EH (cell line): ENCODE data around the gene REPIN1.

Experiments
- DNase-seq: peaks from one replicate; pipeline ENCODE4 v3.0.0-alpha.2; 2015; ENCODE audit warnings: low read depth

REPIN1 gene

GRCh38 chr7:150337179-150337578 lies 31.4 kb upstream of the REPIN1 start:
- DNase-seq = no peak

- no peak for DNase-seq
Observed at GRCh38 chr7:150337659-150338081, 31.0 kb upstream of the REPIN1 start.

DNA sequence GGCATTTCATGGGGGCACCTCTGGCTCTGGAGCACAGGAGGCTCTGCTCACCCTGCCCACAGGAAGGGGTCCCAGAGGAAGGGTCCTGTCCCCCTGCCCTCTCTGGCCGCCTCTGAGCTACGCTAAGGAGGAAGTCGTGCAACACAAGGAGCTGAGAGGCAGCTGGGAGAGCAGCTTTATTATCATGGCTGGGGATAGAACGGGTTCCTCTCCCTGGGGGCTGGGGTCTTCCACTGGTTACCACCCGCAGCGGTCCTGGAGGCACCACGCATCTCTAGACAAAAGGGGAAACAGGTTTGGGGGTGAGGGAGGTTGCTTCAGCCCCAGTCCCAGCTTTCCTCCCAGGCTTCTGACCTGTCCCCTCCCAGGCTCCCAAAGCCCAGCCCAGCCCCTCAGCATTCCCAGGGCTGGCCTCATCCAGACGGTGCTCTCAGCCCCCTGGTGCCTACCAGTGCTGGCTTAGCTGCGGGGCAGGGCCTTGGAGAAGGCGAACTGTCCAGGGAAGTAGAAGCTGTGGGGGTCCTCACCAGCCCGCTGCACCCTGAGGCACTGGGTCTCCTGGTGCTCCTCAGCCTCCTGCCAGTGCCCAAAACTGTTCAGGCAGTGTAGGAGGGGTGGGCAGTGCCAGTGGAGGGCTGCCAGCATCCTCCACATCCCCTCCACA lies 30.3 kb upstream of the REPIN1 start:
- no peak for DNase-seq

- DNase-seq = no peak
Observed at GRCh38 chr7:150339409-150339809, 29.2 kb upstream of the REPIN1 start.

- peak; percentile 64 for DNase-seq
Observed at GRCh38 chr7:150340024-150340749, 28.4 kb upstream of the REPIN1 start.

DNA sequence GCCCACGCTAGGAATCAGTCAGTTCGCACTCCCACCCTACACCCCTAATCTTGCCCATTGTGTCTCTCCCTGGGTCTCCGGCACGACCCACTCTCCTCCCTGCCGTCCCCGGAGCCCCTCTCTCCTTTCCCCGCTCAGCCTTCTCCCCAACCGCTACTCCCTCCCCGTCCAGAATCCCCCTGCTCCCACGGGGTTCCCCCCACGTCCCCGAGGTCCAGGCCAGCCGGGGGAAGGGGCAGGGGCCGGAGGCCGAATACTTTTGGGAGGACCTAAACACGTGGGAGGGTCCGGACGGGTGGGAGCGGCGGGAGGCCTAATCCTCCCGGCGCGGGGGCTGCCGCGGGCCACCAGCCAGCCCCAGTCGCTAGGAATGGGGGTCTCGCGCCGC lies 27.8 kb upstream of the REPIN1 start:
- no peak for DNase-seq

GRCh38 chr7:150341263-150342120 lies 27.1 kb upstream of the REPIN1 start, which contains the start of gene RARRES2:
Gene RARRES2 (minus strand): TSS chr7:150341629. CDS start chr7:150340609, 1,020 bp downstream.
- no peak for DNase-seq

- no peak for DNase-seq
Observed at GRCh38 chr7:150342121-150342408, 26.6 kb upstream of the REPIN1 start.

DNA sequence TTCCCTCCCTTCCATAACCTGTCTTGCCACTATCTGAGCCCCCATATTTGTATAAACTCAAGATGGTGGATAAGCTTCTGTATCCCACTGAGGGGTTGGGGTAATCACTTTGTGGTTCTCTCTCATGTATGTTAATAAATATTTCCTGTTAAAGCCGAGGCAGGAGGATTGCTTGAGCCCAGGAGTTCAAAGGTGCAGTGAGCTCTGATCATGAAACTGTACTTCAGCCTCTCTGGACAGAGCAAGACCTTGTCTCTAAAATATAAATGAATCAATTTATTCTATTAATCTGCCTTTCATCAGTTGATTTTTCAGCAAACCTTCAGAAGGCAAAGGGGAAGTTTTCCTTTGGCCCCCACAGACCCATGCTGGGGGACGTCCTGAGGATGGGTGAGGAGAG lies 25.4 kb upstream of the REPIN1 start:
- DNase-seq = no peak

DNA sequence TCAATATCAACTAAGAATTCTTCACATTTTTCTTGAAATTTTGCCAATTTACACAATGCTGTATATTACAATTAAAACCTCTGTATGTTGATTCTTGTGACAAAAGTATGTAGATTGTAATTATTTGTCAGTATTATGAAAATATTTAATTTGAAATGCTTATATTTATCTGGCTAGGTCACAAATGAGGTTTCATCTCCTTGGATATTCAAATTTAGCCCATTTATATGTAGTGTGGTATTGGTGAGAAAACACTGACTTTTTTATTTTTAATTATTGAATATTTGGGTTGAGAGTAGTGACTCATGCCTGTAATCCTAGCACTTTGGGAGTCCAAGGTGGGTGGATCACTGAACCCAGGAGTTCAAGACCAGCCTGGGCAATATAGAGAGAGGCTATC lies 24.3 kb upstream of the REPIN1 start:
- no peak for DNase-seq

- DNase-seq = no peak
Observed at GRCh38 chr7:150345012-150345411, 23.6 kb upstream of the REPIN1 start.

GRCh38 chr7:150346922-150347321 lies 21.7 kb upstream of the REPIN1 start:
- DNase-seq = no peak

- DNase-seq = no peak
Observed at GRCh38 chr7:150351587-150352194, 16.9 kb upstream of the REPIN1 start.

DNA sequence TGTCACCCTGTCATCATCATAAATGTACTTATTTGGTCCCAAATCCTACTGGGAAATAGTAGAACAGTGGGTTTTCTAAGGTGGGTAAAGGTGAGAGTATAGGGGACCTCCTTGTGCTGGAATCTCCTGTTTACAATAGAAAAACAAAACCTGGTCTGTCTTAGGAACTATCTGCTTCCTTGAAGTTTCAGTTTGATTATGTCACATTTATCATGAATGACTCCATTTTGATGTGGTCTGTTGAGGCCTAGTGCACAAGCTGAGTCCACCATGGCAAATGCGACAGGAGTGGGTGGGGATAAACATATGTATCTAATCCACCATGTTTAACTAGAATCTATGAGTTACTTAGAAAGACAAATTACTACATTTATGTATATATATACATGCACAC lies 13.0 kb upstream of the REPIN1 start:
- no peak for DNase-seq

- peak; percentile 39 for DNase-seq
Observed at GRCh38 chr7:150356265-150356897, 12.2 kb upstream of the REPIN1 start.

DNA sequence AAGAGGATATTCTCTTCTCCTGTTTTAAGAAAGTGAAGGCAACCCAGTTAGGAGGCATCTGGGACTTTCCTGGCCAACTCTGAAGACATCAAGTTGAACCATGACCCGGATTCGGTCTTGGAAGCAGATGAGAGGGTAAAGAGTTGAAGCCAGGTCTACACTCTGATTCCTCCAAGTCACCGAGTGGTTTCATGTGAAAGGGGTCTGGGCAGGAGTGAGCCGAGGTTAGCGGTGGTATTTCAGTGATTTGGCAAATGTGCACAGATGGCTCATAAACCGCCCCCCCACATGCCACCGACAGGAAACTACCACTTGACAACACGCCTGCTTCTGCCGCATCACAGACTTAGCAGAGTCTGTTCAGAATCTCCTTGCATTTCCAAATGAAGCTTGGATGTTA lies 11.4 kb upstream of the REPIN1 start:
- no peak for DNase-seq

DNA sequence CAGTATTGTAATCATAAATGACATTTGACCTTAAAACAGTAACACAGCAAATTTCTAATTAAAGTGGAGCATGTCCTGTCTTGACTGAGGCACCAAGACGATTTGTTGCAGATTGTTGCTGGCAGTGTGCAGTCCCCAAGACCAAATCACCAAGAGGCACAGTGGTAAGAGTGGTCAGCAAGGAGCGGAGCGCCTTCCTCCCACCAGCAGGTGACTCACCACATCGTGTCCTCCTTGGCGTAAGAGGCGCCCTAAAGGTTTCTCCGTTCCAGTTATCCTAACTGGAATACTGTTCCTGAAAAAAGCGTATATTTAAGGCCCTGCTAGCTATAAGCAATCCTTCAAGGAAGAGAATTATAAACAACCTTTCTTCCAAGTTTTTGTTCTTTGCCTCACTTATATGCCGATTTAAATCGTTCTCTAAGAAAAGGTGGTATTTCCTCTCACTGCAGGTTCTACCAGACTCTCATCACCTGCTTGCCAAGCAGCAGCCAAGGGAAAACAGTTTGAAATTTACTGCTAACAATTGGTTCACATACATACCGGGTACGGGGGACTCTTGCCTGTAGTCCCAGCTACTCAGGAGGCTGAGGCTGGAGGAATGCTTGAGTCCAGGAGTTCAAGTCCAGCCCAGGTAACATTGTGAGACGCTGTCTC lies 10.7 kb upstream of the REPIN1 start:
- no peak for DNase-seq

DNA sequence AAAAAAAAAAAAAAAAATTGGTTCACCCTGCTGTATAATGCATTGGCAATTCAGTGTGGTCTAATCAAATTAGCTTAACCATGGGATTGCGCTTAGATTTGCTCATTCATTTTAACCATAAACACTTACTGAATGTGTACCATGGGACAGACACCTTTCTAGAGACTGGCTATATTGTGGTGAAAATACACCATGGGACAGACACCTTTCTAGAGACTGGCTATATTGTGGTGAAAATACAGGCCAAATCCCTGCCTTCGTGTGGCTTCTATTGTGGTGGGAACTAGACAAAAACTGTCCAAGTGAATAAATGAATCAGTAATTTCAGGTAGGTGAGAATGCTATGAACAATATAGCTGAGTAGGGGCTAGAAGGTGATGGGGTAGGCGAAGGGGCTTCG lies 10.2 kb upstream of the REPIN1 start:
- DNase-seq = no peak

DNA sequence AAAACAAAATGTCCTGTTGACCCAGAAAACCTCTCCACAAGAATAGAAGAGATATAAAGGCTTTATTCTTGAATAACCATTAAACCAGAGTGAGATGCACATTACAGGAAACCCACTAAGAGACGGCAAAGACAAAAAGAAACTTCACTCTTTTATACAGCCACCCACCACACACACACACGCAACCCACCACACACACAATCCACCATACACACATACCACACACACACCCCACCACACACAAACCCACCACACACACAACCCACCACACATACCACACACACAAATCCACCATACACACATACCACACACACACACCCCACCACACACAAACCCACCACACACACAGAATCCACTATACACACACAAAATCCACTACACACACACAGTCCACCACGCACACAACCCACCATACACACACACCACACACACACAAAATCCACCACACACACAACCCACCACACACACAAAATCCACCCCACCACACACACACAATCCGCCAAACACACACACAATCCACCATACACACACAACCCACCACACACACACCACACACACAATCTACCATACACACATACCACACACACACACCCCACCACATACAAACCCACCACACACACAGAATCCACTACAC lies 9.5 kb upstream of the REPIN1 start:
- DNase-seq = no peak

- no peak for DNase-seq
Observed at GRCh38 chr7:150359622-150360362, 8.8 kb upstream of the REPIN1 start.
